Stimulated activated CD4-positive, alpha-beta T cell treated with anti-CD3 and anti-CD28 coated beads, Interleukin-1b, Interleukin-23, amount 100 ng/mL, for 4 hours (primary cell): ENCODE results near the gene PARP8.
A peak's percentile ranks its signal among the peaks of the same experiment; 100 is the strongest.
"Not testable (repeated sequence)": the region's sequence is repeated elsewhere in the genome, so short reads cannot be mapped to it uniquely, and the experiment has no call there.

Experiments used
- DNase-seq, 2 donors: peaks; one replicate each; pipeline ENCODE4 v3.0.0-alpha.2; 2020; ENCODE audit warnings: low read depth in 2 of 2

PARP8 gene

DNA sequence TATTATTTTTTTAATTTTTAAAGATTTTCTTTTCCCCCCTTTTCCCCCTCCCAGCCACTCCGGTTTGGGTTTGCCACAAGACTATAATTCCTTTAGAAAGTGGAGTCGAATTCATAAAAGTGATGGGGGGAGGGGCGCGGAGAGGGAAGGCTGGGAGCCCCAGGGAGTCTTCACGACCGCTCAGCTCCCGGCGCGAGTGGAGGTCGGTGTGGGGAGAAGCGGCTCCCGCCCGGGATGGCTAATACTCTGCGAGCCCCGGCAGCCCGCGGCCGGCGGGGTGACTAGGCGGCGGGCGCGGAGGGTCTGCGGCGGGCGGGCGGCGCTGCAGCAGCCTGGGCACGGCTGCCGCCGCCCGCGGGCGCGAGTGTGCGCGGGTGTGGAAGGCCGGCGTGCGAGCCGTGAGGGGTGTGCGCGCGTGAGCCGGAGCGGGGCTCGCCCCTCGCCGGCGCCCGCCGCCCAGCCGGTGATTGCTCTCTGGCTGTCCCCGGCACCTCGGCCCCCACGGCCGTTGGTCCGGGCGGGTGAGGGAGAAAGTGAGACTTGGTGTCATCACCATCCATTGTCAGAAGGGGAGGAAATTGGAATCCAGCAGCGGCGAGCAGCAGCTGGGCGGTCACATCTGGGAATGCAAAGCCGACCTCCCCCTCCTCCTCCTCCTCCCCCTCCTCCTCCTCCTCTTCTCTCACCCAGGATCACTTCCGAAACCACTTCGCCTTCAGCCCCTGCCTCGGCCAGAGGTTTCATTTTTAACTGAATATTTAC lies at the start of gene PARP8:
Gene PARP8 (plus strand): TSS at position 377 of the 762 bp plus-strand sequence. CDS start 459 bp downstream, outside the sequence.
- peak; percentile 20 to 37 for DNase-seq

- DNase-seq: no peak
Measured at GRCh38 chr5:50623666-50624065, 42.8 kb upstream of the PARP8 start.

DNA sequence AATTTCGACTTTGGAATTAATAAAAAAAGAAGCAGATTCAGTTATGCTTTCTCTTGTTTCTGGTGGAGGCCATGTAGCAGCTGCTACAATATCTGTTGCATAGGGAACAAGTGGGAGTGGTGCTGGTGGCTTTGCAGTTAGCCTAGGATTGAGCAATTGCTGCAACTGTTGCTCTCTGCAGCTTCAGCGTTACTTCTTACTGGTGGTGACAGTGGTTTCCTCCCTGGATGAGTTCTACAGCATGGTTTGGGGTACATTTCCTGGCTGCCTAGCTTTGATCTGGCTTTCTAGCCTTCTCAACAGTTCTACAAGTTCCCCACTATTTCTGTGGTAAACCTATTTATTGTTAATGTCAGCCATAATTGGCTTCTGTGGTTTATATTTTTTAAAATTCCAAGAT lies 31.6 kb upstream of the PARP8 start:
- not testable (repeated sequence) for DNase-seq

GRCh38 chr5:50637576-50637975 lies 28.9 kb upstream of the PARP8 start:
- DNase-seq: not testable (repeated sequence)

DNA sequence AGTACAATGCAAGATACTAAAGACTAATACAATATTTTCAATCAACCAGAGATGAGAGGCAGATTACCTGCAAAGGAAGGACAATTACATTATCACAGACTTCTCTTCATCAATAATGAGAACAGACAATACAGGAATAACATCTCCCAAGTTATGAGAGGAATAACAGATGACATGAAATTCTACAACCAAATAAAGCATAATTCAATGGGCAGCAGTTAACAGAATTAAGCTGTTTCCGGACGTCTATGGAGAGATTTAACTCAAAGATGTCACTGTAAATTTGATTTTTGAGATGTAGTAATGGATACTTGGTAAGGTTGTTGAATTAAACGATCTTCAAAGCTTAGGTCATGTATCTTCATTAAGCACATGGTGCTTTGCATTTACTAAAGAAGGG lies 19.8 kb upstream of the PARP8 start:
- DNase-seq: no peak

GRCh38 chr5:50647726-50648125 lies 18.7 kb upstream of the PARP8 start:
- DNase-seq: no peak

DNA sequence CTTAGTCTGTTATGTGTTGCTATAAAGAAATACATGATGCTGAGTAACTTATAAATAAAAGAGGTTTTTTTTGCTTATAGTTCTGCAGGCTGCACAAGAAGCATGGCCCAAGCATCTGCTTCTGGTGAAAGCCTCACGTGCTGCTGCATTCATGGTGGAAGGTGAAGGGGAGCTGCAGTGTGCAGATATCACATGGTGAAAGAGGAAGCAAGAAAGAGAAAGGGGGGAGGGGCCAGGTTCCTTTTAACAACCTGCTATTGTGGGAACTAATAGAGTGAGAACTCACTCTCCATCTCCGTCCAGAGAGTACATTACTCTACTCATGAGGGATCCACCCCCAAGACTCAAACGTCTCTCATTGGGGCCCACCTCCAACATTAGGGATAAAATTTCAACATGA lies 12.5 kb upstream of the PARP8 start:
- DNase-seq: no peak

- DNase-seq: no peak
Measured at GRCh38 chr5:50655067-50655809, 11.2 kb upstream of the PARP8 start.

GRCh38 chr5:50655810-50656205 lies 10.6 kb upstream of the PARP8 start:
- DNase-seq: no peak

- no peak for DNase-seq
Measured at GRCh38 chr5:50657044-50657443, 9.4 kb upstream of the PARP8 start.

DNA sequence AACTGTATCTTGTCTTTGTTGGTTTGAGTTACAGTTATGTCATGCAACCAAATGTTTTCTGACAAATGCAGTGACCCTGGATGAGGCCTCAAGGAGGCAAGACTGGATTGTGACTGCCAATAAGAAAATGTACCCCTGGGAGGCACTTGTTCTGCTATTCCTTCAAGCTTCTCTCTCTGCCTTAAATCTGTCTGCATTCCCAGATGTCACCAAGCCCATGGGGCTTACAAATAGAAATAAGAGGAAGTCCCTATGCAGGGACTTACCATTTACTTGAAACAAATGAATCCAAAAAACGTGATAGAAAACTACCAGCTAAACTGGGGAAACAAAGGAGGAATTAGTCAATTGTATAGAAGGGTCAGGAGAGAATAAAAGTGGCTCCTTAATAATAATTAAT lies 8.2 kb upstream of the PARP8 start:
- no peak for DNase-seq

- no peak for DNase-seq
Measured at GRCh38 chr5:50663636-50664035, 2.8 kb upstream of the PARP8 start.

DNA sequence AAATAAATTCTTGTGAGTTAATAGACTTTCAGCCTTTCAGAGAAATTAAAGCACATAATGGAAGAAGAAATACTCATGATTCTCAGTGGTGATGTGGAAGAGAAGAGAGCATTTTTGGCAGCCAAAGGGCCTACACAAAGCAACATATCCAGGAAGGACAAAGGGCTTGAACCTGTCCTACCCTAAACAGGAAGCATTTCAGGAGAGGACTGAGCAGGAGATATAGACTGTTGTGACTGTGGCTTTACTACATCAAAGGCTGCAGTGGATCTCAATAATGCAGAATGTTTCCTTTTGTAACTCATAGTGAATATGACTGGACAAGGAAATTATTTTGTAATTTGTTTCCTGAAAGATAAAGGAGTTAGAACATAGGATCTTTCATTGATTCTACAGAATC lies 1.3 kb upstream of the PARP8 start:
- no peak for DNase-seq

GRCh38 chr5:50665761-50666202 lies 655 bp upstream of the PARP8 start:
- DNase-seq: peak in 1 of 2 donors; percentile 7

DNA sequence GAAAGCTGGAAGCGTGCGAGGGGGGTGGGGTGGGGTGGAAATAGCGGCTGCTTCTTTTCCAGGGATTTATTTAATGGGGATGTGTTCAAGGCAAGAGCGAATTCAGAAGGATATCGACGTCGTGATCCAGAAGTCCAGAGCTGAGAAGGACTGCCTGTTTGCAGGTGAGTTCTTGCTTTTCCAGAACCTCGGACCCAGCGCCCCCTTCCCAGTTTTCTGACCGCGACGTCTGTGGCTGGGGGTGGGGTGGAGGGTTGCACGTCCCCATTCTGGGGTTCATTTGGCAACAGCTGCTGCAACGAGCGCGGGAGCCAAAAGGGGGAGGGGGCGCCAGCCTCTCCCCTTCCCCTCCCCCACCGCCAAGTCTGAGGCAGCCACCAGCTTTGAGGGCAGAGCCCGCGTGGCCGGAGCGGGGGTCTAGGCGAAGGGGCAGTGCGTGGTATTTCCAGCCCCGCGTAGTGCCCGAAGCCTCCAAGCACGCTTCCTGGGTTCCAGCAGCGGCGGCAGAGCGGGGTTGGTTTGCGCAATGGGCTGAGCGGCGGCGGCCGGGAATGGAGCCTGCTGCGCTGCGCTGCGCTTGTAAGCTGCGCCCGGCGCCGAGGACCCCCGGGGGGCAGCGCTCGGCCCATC lies 701 bp downstream of the PARP8 start:
- peak; percentile 8 to 43 for DNase-seq

DNA sequence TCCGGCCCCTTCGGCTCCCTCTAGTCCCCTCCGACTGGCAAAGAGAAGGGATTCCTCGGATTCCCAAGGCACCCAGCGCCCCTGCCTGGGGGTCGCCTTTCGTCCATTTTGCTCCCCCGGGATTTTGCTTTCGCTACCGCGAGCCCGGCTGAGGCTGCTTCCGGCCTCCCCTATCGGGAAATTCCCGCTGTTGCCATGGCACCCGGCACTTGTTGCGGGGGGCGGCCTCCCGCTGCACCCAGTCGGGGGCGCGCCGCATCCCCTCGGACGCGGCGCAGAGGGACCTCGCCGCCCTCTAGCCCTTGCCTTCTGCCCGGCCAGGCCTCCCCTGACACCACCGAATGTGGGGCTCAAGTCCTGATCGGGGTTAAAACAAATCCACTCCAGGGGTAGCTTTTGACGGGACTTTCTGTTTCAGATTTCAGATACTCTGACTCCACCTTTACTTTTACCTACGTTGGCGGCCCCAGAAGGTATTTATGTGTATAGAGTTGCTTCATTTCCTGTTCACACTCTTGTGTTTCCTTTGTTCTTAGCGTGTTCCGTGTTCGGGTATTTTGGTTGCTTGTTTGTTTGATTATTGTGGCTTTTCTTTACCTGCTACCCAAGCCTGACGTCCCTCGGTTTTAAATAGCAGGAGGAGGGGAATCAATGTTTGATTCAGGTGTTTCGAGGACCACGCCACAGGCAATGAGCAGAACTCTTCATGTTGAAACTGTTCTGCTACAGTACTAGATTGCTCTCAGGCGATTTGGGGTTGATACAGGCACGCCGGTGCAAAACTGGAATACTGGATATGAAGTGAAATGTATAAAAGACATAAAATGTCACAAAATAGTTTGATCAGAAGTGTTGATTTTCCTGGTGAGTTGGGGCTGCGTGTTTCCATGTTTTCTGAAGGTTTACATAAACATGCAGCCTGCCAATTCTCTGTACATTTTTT lies 1.5 kb downstream of the PARP8 start:
- peak; percentile 80 to 81 for DNase-seq

GRCh38 chr5:50668636-50669035 lies 2.2 kb downstream of the PARP8 start:
- DNase-seq: not testable (repeated sequence)

- no peak for DNase-seq
Measured at GRCh38 chr5:50672663-50673062, 6.2 kb downstream of the PARP8 start.

DNA sequence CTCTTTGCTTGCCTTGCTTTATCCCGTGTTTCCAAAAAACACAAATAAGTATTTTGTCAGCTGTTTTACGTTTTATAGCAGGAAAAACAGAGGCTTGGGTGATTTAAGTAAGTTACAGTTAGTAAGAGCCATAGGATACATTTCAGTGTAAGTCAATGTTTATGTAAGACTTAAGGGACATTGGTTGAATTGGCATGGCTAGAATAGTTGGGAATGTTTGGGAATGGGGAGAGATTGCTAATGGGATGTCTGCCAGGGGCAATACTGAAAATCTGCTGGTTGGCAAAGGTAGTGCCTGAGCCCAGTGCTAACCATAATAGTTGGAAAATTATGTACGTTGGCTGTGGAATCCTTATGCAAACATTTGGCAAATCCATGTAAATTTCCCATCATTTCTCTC lies 7.0 kb downstream of the PARP8 start:
- not testable (repeated sequence) for DNase-seq

DNA sequence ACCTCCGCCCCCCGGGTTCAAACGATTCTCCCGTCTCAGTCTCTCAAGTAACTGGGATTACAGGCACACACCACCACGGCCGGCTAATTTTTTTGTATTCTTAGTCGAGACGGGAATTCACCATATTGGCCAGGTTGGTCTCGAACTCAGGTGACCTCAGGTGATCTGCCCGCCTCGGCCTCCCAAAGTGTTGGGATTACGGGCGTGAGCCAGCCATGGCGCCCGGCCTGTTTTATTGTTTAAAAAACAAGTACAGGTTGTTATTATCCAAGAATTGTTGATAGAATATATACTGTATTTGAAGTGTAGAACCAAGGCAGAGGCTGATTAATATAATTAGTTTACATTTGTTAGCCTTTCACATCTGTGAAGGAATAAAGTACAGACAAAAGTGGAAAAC lies 8.9 kb downstream of the PARP8 start:
- no peak for DNase-seq

DNA sequence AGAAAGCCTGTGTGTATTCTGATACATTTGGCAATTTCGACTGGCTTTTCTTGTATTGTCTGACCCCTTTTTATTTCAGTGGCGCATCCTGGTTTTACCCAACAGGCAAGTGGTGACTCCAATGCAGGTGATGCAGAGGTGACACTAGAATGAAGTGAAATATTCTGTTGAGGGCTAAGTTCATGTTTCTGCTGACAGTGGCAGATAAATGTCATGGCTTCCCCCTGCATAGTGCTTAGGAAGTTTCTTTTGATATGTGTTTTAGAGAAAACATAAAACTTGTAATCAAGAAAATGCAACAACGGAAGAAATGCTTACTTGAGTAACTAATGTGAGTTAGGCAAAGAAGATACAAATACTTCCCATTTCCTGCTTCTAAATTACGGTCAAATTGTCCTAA lies 13.1 kb downstream of the PARP8 start:
- DNase-seq: not testable (repeated sequence)
